NCI-H510A treated with DMSO at 0.1 percent for 48 hours (cell line): ENCODE results near the gene MBD3L1.

Source experiments
- DNase-seq: peaks from one replicate; lab custom pipeline; 2025; lab: John Stamatoyannopoulos, UW

The MBD3L1 gene

GRCh38 chr19:8832132-8833021 lies at the start of gene MBD3L1, which contains the start of gene ZNF558:
MBD3L1 (plus strand) TSS chr19:8832377; CDS start chr19:8842679, 10,302 bp downstream.
ZNF558 (minus strand) TSS chr19:8832304; CDS start chr19:8822659, 9,645 bp downstream.
- DNase-seq, result no peak

- DNase-seq, result no peak
These were observed 37.4 kb upstream of the MBD3L1 start for GRCh38 chr19:8794823-8795222.

- no peak for DNase-seq
These were observed 25.5 kb upstream of the MBD3L1 start for GRCh38 chr19:8806661-8807060.

- DNase-seq, result no peak
These were observed 20.6 kb upstream of the MBD3L1 start for GRCh38 chr19:8811315-8812172.

GRCh38 chr19:8814176-8814575 lies 18.0 kb upstream of the MBD3L1 start:
- DNase-seq, result no peak

GRCh38 chr19:8815780-8816179 lies 16.4 kb upstream of the MBD3L1 start:
- no peak for DNase-seq

- no peak for DNase-seq
These were observed 11.9 kb upstream of the MBD3L1 start for GRCh38 chr19:8820234-8820633.

- DNase-seq, result no peak
These were observed 10.4 kb upstream of the MBD3L1 start for GRCh38 chr19:8821748-8822241.

GRCh38 chr19:8826371-8826770 lies 5.8 kb upstream of the MBD3L1 start:
- no peak for DNase-seq

- DNase-seq, result no peak
These were observed 4.9 kb upstream of the MBD3L1 start for GRCh38 chr19:8827277-8827676.

GRCh38 chr19:8831373-8831772 lies 804 bp upstream of the MBD3L1 start:
- no peak for DNase-seq

- no peak for DNase-seq
These were observed 395 bp upstream of the MBD3L1 start for GRCh38 chr19:8831832-8832131.

- no peak for DNase-seq
These were observed 3.3 kb downstream of the MBD3L1 start for GRCh38 chr19:8835446-8835845.

- no peak for DNase-seq
These were observed 3.7 kb downstream of the MBD3L1 start for GRCh38 chr19:8835877-8836276.

GRCh38 chr19:8840708-8841107 lies 8.5 kb downstream of the MBD3L1 start:
- DNase-seq, result no peak

- DNase-seq, result no peak
These were observed 14.6 kb downstream of the MBD3L1 start for GRCh38 chr19:8846819-8847218.

GRCh38 chr19:8849232-8849631 lies 17.1 kb downstream of the MBD3L1 start:
- DNase-seq, result no peak

- DNase-seq, result no peak
These were observed 18.3 kb downstream of the MBD3L1 start for GRCh38 chr19:8850488-8850887.

- DNase-seq, result no peak
These were observed 26.1 kb downstream of the MBD3L1 start for GRCh38 chr19:8858260-8858659.

GRCh38 chr19:8866344-8866743 lies 34.2 kb downstream of the MBD3L1 start:
- DNase-seq, result no peak

GRCh38 chr19:8877854-8878705 lies 45.9 kb downstream of the MBD3L1 start:
- no peak for DNase-seq
